Spinal cord (tissue), 10 donors: ENCODE measurements around the gene DOCK9. TPM values are rescaled to one million over a fixed set of nuclear protein-coding genes. Genes with fewer than 3 reads are reported as not detected.
"Not testable (repeated sequence)": the region's sequence is repeated elsewhere in the genome, so short reads cannot be mapped to it uniquely, and the experiment has no call there.

Source experiments
- DNase-seq, 6 donors: peaks; one replicate each; pipeline versions ENCODE4 v3.0.0 to v3.0.0-alpha.2; 2013 to 2015; ENCODE audit warnings: low spot score in 6 of 6, low read depth in 4 of 6
- H3K27ac ChIP-seq: one replicate; pipeline ENCODE4 v1.5.1; 2013; ENCODE audit warnings: low read depth, low read length, control low read depth
- H3K27me3 ChIP-seq: one replicate; pipeline ENCODE4 v1.6.1; 2013; ENCODE audit warnings: low read length; ENCODE audit not compliant: control insufficient read depth, insufficient read depth
- H3K36me3 ChIP-seq: one replicate; pipeline ENCODE4 v1.6.1; 2013; ENCODE audit warnings: low read length; ENCODE audit not compliant: control insufficient read depth, insufficient read depth
- H3K4me1 ChIP-seq: one replicate; pipeline ENCODE4 v1.6.1; 2013; ENCODE audit warnings: low read length; ENCODE audit not compliant: control insufficient read depth, insufficient read depth
- H3K4me3 ChIP-seq: one replicate; pipeline ENCODE4 v1.5.1; 2013; ENCODE audit warnings: low read depth, low read length, control low read depth
- H3K9me3 ChIP-seq: one replicate; pipeline ENCODE4 v1.6.1; 2013; ENCODE audit warnings: low read length; ENCODE audit not compliant: control insufficient read depth, insufficient read depth
- WGBS: methylation state at CpG from one replicate; pipeline ENCODE4 v1.1.5; 2013; ENCODE audit warnings: missing lambda C conversion rate; ENCODE audit not compliant: insufficient coverage; 5-methylcytosine and 5-hydroxymethylcytosine counted together
- polyA plus RNA-seq, 2 donors: library from polyadenylated mRNA; unstranded; fragments of 120-200 nt; gene quantifications; one replicate each; pipeline ENCODE4 v1.2.1, GENCODE V29; 2013; ENCODE audit not compliant: insufficient read length in 2 of 2
- total RNA-seq, 2 donors: library from RNA; depleted of rRNA in 1 of 2; stranded (reverse); fragments of 120-200 nt in 1 of 2; fragments of >200 nt in 1 of 2; gene quantifications; one replicate each; pipeline versions ENCODE4 v1.2.3 to v1.2.4, GENCODE V29; 2013 to 2014
- donor health status: healthy.

Gene DOCK9
- total and polyA plus RNA-seq, 4 donors: 74.4 to 117 (median 97.3) TPM

DNA sequence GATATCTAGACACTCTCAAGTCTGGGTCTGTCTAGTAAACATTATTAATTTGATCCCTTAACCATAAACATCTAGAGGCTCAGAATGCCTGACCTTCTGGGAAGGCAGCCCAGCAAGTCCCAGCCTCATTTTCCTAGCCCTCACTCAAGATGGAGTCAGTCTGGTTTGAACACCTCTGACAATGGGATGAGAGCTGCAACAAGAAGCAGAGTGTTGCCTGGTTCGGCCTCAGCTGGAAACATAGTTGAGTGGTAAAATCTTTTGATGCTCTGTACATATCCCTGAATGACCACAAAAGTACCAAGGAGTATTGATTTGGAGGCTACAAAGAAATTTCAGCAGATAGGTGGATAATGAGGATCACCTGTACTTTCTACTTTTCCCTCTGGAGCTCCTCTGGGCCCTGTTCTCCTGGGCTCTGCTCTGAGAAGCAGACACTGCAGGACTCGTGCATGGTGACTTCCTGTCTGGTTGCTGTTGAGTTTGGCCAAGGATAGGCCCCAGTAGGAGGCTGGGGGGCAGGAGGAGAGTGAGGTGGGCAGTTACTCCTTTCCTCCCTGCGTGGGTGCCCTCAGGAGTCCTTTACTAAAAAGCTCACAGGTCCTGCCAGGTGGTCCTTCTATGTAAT, 157.0 kb downstream of the DOCK9 start:
- Histone ChIP-seq H3K27ac (peak overlapping the region; percentile 53), H3K9me3 (no peaks in the 10 kb centered on the region), H3K36me3 (peaks cover 6% of the 10 kb centered on the region), H3K4me3 (no peak overlapping the region), H3K4me1 (peaks cover 4% of the 10 kb centered on the region), H3K27me3 (no peaks in the 10 kb centered on the region)
- DNase-seq: no peak
- WGBS: 40% methylated on average over 2 of the region's 3 CpGs

DNA sequence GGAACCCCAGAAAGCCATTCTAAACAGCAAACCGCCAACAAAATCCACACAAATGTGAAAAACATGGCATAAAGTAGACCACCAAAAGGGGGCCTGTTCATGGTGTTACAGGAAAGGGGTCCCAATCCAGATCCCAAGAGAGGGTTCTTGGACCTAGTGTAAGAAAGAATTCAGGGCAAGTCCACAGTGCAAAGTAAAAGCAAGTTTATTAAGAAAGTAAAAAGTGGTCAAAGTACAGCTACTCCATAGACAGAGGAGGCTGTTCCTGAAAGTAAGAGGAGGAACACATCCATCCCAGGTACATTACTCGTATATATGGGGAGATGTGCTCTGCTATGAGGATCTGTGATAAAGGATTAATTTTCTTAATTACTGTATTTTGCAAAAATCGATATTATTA, 157.6 kb downstream of the DOCK9 start:
- DNase-seq: no peak
- Histone ChIP-seq H3K4me1 (no peaks in the 10 kb centered on the region), H3K9me3 (no peaks in the 10 kb centered on the region), H3K27ac (no peak overlapping the region), H3K36me3 (peaks cover 3% of the 10 kb centered on the region), H3K27me3 (no peaks in the 10 kb centered on the region), H3K4me3 (no peak overlapping the region)
- no CpG with 5 or more reads among the region's 3 CpGs for WGBS

DNA sequence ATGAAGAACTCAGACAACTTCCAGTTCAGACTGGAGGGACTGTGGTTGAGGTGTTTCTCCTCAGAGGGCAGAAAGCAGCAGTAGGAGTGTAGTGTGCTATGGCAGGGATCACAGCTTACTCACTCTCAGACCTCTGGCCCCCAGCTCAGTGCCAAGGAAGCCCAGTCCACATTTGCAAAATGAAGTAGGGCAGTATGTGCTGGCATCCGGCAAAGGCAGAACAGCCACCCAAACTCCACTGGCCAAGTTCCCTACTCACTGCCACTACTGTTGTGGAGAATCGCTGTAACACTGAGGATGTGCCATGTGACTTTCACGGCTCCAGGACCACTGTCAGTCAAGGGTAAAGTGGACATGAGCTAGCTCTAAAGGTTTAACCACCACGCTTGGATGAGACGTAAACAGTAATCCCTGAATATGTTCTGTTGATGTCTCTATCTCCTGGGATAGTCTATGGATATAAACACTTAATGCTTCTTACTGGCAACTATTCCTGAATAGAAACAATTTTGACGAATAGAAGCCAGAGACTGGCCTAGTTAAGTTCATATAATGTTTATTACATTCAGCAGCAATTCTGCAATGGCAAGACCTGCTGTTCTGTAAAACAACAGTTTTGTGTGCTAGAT, 158.4 kb downstream of the DOCK9 start:
- 94% methylated on average over 4 of the region's 6 CpGs for WGBS
- no peak for DNase-seq
- Histone ChIP-seq H3K27me3 (no peaks in the 10 kb centered on the region), H3K4me3 (no peak overlapping the region), H3K4me1 (no peaks in the 10 kb centered on the region), H3K9me3 (no peaks in the 10 kb centered on the region), H3K27ac (no peak overlapping the region), H3K36me3 (peaks cover 3% of the 10 kb centered on the region)

DNA sequence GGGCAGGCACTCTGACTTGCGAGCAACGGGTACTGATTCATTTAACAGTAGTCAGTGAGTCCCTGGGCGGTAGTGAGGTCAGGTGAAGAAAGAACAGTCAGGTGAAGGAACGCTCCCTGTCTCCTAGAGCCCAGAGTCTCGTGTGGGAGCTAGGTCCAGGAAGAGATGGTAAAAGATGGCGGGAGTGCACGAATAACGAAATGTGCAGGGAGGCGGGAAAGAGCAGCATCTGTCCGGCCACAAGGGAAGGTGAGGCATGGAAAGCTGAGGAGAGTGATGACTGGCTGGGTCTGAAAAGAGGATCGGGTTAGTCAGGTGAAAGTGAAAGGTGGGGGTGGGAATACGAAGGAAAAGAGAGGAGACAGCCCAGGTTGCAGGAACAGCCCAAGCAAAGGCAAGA, 161.5 kb downstream of the DOCK9 start:
- Histone ChIP-seq H3K4me3 (no peak overlapping the region), H3K4me1 (no peaks in the 10 kb centered on the region), H3K9me3 (no peaks in the 10 kb centered on the region), H3K27ac (no peak overlapping the region), H3K36me3 (no peaks in the 10 kb centered on the region), H3K27me3 (no peaks in the 10 kb centered on the region)
- 93% methylated on average over 12 of the region's 12 CpGs for WGBS
- no peak for DNase-seq

DNA sequence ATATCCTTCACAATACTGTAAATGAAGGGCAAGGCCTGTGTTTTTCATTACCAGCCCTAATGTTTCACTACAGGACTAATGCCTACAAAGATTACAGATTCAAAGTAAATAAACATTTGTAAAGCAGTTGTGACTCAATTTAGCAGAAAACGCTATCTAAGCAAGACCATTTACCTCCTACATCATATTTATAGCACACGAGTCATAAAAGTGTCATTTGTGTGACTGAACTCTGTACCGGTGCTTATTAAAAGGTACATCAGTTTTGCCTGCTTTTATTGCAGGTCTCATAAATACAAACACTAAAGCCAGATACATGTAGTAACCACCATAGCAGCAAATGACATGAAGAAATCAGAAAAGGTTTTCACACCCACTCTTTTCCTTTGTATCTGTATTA, 163.9 kb downstream of the DOCK9 start:
- peak in 1 of 6 donors; percentile 19 for DNase-seq
- Histone ChIP-seq H3K36me3 (peaks cover 11% of the 10 kb centered on the region), H3K4me1 (no peaks in the 10 kb centered on the region), H3K27ac (no peak overlapping the region), H3K4me3 (no peak overlapping the region), H3K27me3 (no peaks in the 10 kb centered on the region), H3K9me3 (no peaks in the 10 kb centered on the region)
- WGBS: no CpG with 5 or more reads among the region's 3 CpGs

DNA sequence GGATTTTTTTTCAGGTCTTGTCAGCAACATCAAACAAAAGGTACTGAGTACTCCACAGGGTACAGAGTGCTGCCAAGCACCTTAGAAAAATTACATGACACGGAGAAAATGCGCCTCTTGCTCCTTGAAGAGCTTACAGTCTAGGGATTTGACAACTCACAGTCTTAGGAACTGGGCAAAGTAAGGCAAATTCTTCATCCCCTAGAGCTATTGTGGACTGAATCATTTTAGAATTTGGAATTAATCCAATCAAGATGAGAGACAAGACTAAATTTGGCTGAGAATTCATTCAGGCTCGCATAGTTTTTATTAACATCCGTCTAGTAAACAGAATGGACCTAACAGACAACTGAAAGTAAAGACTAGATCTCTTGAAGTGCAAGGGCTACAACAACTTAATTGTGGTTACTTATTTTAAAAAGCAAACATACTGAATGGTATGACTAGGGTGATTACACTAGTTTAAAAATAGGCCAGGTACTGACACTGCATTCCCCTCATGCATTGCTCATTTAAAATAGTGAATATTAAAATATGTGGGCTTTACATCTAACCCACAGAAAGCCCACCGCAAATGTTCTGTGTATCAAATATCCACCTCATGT, 165.6 kb downstream of the DOCK9 start:
- WGBS: no CpG with 5 or more reads among the region's 5 CpGs

DNA sequence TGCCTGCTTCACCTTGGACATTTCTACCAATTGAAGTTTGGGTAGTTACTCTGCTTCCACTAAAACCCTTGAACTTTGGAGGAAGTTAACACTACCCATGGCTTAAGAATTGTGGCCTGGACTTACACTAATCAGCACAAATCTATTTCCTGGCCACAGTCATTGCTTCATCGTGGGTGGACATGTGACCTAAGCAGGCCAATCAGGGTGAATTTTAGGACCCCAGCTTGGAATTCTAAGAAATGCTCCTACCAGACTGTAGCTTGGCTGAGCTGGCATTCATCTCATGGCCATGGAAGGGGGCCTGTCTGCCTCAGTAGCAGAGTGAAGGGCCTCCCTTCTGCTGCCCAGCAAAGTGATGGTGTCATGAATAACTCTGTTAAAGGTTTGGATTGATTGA, 167.1 kb downstream of the DOCK9 start:
- no peak overlapping the region for H3K27ac ChIP-seq
- H3K4me1 ChIP-seq: no peaks in the 10 kb centered on the region
- 87% methylated on average over 1 of the region's 1 CpG for WGBS
- no peak overlapping the region for H3K4me3 ChIP-seq
- H3K9me3 ChIP-seq: no peaks in the 10 kb centered on the region
- no peaks in the 10 kb centered on the region for H3K27me3 ChIP-seq
- H3K36me3 ChIP-seq: peaks cover 14% of the 10 kb centered on the region
- no peak for DNase-seq

More for the DNA sequence above, 165.6 kb downstream of the DOCK9 start:
- not testable (repeated sequence) for H3K27me3 ChIP-seq, H3K9me3 ChIP-seq, H3K4me3 ChIP-seq, DNase-seq, H3K4me1 ChIP-seq, H3K27ac ChIP-seq
- peaks cover 11% of the 10 kb centered on the region for H3K36me3 ChIP-seq

DNA sequence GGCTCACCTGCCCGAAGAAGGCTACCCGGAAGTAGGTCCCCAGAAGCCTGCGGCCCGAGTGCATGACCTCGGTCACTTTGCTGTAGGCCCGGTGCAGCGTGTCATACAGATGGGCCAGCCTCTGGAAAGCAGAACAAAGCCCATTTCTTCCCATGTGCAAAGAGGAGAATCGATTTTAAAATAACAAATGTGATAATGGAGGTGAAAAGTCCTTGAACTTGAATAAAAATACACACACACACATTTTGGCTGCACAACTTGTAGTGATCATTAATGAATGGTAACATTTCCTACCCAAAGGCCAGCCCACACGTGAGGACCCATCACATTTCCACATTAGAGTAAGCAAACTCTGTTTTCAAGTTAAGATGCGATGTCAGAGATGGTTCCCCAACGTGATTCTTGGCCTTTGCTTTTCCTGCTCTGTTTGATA, 168.5 kb downstream of the DOCK9 start:
- 91% methylated on average over 6 of the region's 11 CpGs for WGBS
- H3K9me3 ChIP-seq: no peaks in the 10 kb centered on the region

DNA sequence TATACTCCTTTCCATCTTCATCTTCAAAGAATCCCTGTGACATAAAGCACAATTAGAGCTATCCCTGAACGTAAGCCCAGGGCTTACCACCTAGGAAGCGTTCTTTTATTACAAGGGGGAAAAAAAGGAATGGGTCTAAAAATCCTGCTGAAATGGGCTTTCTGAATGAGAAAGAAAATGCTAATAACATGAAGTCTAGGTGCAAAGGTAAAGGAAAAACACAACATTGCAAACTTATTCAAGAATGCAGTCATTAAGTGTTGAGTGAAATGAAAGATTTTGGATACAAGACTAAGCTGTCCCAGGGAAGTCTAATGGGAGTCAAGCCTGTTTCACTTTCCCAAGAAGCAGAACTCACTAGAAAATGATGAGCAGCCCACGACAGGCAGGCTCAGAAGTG, 170.1 kb downstream of the DOCK9 start:
- no peaks in the 10 kb centered on the region for H3K27me3 ChIP-seq
- no peaks in the 10 kb centered on the region for H3K9me3 ChIP-seq
- H3K27ac ChIP-seq: no peak overlapping the region
- DNase-seq: no peak
- no peaks in the 10 kb centered on the region for H3K4me1 ChIP-seq
- H3K36me3 ChIP-seq: peaks cover 24% of the 10 kb centered on the region
- H3K4me3 ChIP-seq: no peak overlapping the region
- 25% methylated on average over 1 of the region's 3 CpGs for WGBS

More for the DNA sequence above, 168.5 kb downstream of the DOCK9 start:
- Histone ChIP-seq H3K27ac (no peak overlapping the region), H3K36me3 (peaks cover 20% of the 10 kb centered on the region), H3K4me3 (no peak overlapping the region), H3K27me3 (no peaks in the 10 kb centered on the region), H3K4me1 (no peaks in the 10 kb centered on the region)
- no peak for DNase-seq
